Fibroblast of lung (primary cell): ENCODE data around the gene RETREG1. TPM values are rescaled to one million over a fixed set of nuclear protein-coding genes. Genes with fewer than 3 reads are reported as not detected.
"Not testable (repeated sequence)": the region's sequence is repeated elsewhere in the genome, so short reads cannot be mapped to it uniquely, and the experiment has no call there.

ENCODE experiments used
- DNase-seq, 2 donors: peaks; one replicate each; pipeline versions ENCODE4 v3.0.0 to v3.0.0-alpha.2; 2010; ENCODE audit warnings: low read depth in 2 of 2
- H2AFZ ChIP-seq: 2 replicates; pipeline ENCODE4 v1.5.1; 2012; ENCODE audit warnings: low read length, control low read depth, inconsistent platforms
- H3K27ac ChIP-seq: 2 replicates; pipeline ENCODE4 v1.5.1; 2011; ENCODE audit warnings: low read length, control low read depth; ENCODE audit not compliant: insufficient read depth
- H3K27me3 ChIP-seq: 2 replicates; pipeline ENCODE4 v1.5.1; 2011; ENCODE audit warnings: mild to moderate bottlenecking, low read length; ENCODE audit not compliant: control insufficient read depth, insufficient read depth
- H3K36me3 ChIP-seq: 2 replicates; pipeline ENCODE4 v1.5.1; 2011; ENCODE audit warnings: low read length; ENCODE audit not compliant: control insufficient read depth, insufficient read depth
- H3K4me1 ChIP-seq: 2 replicates; pipeline ENCODE4 v1.5.1; 2011; ENCODE audit warnings: low read length; ENCODE audit not compliant: control insufficient read depth, insufficient read depth; ENCODE audit errors: extremely low read depth
- H3K4me2 ChIP-seq: 2 replicates; pipeline ENCODE4 v1.5.1; 2011; ENCODE audit warnings: low read length, control low read depth; ENCODE audit not compliant: insufficient read depth; ENCODE audit errors: extremely low read depth
- H3K4me3 ChIP-seq, 4 experiments: fragments of 200-600 bp in 1 of 4; sonication (generic) in 1 of 4; replicated peaks in 1 of 4; 2 replicates each; pipeline ENCODE4 v1.5.1; 2011 to 2016; ENCODE audit warnings: low read length in 4 of 4, low read depth in 3 of 4, mild to moderate bottlenecking in 3 of 4, control low read depth in 2 of 4, inconsistent platforms in 1 of 4, mixed read lengths in 1 of 4; ENCODE audit not compliant: insufficient read depth in 1 of 4; ENCODE audit errors: control extremely low read depth in 1 of 4
- H3K79me2 ChIP-seq: 2 replicates; pipeline ENCODE4 v1.5.1; 2012; ENCODE audit warnings: mild to moderate bottlenecking, low read length, inconsistent platforms; ENCODE audit not compliant: control insufficient read depth, insufficient read depth
- H3K9ac ChIP-seq: 2 replicates; pipeline ENCODE4 v1.5.1; 2011; ENCODE audit warnings: mild to moderate bottlenecking, low read length, control low read depth; ENCODE audit not compliant: insufficient read depth
- H3K9me3 ChIP-seq: 2 replicates; pipeline ENCODE4 v1.5.1; 2012; ENCODE audit warnings: low read depth, low read length; ENCODE audit not compliant: control insufficient read depth, insufficient read depth
- H4K20me1 ChIP-seq: 2 replicates; pipeline ENCODE4 v1.5.1; 2011; ENCODE audit warnings: low read length; ENCODE audit not compliant: control insufficient read depth, insufficient read depth; ENCODE audit errors: extremely low read depth
- CTCF ChIP-seq, 2 donors: IDR thresholded peaks in 1 of 2; conservative IDR thresholded peaks in 1 of 2; 1 replicate in 1 of 2; 2 replicates in 1 of 2; pipeline ENCODE4 v1.5.1; 2011 to 2012; ENCODE audit warnings: low read length in 2 of 2, control low read depth in 1 of 2, inconsistent platforms in 1 of 2, low read depth in 1 of 2, mild to moderate bottlenecking in 1 of 2
- EZH2 ChIP-seq: IDR thresholded peaks from 2 replicates; pipeline ENCODE4 v1.5.1; 2012; ENCODE audit warnings: low read length, control low read depth, mild to moderate bottlenecking; ENCODE audit errors: missing control alignments
- polyA plus RNA-seq, 2 donors: library from polyadenylated mRNA; depleted of rRNA in 1 of 2; stranded (reverse) in 1 of 2; unstranded in 1 of 2; fragments of >200 nt; gene quantifications; 2 replicates each; pipeline ENCODE4 v1.2.1, GENCODE V29; 2011 to 2012; ENCODE audit warnings: missing spikeins in 1 of 2
- total RNA-seq: library from RNA; depleted of rRNA; stranded (reverse); fragments of >200 nt; gene quantifications from 2 replicates; pipeline ENCODE4 v1.2.1, GENCODE V29; 2014

RETREG1 gene
- total and polyA plus RNA-seq, 2 donors (not counting 1 experiment from before 2014, with no cell fraction given): 0.41 to 0.99 TPM

DNA sequence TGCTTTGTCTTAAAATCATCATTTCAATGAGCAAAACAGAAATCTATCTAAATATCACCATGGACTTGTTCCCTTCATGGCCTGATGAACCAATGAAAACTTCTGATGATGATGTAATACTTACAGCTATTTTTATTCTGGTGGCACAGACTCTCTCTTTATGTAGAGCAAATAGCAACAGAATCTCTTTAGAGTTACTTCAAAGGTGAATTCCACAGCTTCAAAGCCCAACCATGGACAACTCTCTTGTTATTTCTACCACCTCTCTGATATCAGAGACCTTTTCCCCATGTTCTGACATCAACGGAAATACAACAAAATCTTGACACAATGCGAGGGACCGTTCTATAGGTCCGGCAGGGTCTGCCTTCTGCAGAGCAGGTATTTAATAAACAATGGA, 70.1 kb downstream of the RETREG1 start:
- H2AFZ ChIP-seq: no peak overlapping the region
- H4K20me1 ChIP-seq: no peaks in the 10 kb centered on the region
- H3K36me3 ChIP-seq: no peaks in the 10 kb centered on the region
- H3K79me2 ChIP-seq: no peaks in the 10 kb centered on the region
- H3K27me3 ChIP-seq: no peaks in the 10 kb centered on the region
- H3K9ac ChIP-seq: no peak overlapping the region
- H3K4me2 ChIP-seq: no peak overlapping the region
- no peaks in the 10 kb centered on the region for H3K4me1 ChIP-seq
- no peak overlapping the region for H3K27ac ChIP-seq
- no peak for DNase-seq
- no peak for TF ChIP-seq CTCF (conservative IDR thresholded peaks at IDR 0.05 in 1 of 2, IDR thresholded peaks at IDR 0.05 in 1 of 2; ENCODE audit: low read depth in 1 of 2, low read length in 2 of 2)
- TF ChIP-seq EZH2: no peak
- H3K9me3 ChIP-seq: no peaks in the 10 kb centered on the region
- no peak overlapping the region for H3K4me3 ChIP-seq

DNA sequence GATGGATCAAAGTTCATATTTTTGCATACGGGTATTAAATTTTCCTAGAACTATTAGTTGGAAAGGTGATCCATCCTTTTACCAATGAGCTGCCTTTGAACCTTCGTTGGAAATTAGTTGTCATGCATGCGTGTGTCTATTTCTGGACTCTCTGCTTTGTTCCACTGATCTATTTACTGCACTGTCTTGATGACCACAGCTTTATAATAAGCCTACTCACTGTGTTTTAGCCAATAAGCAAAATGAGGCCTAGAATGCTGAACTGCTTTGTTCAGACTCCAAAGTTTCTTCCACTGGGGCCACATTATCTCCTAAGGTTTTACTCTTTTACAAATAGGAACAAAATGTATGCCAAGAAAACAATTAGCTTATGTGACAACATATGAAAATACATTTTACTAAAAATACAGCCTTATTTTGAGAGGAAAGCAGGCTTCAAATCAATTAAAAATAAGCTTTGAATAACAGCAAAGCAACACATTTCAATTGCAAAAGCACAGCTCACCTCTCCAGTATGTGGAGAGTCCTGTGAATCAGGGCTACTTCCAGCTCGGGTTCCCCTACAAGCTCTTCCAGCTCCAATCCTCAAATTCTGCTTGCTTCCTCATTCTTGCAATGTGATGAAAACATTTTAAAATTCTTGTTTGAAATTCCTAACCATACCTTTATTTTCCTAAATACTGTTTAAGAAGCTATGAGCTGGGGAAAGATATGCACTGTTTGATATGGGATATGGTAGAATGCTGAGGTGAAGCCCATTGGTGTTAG, 72.0 kb downstream of the RETREG1 start:
- H3K36me3 ChIP-seq: no peaks in the 10 kb centered on the region
- no peak overlapping the region for H3K27ac ChIP-seq
- H3K4me1 ChIP-seq: peaks cover 7% of the 10 kb centered on the region
- peak in 1 of 2 donors; percentile 48 for DNase-seq
- H3K4me2 ChIP-seq: no peak overlapping the region
- no peak overlapping the region for H3K9ac ChIP-seq
- H3K4me3 ChIP-seq: no peak overlapping the region
- no peaks in the 10 kb centered on the region for H3K9me3 ChIP-seq
- no peaks in the 10 kb centered on the region for H4K20me1 ChIP-seq
- H3K27me3 ChIP-seq: no peaks in the 10 kb centered on the region
- no peak overlapping the region for H2AFZ ChIP-seq
- TF ChIP-seq EZH2 (no peak), CTCF (conservative IDR thresholded peaks at IDR 0.05 in 1 of 2, IDR thresholded peaks at IDR 0.05 in 1 of 2; ENCODE audit: low read depth in 1 of 2, low read length in 2 of 2) (no peak)
- H3K79me2 ChIP-seq: no peaks in the 10 kb centered on the region

- peak; percentile 64 to 71 for DNase-seq
- H3K27me3 ChIP-seq, H3K36me3 ChIP-seq, H3K4me2 ChIP-seq, H3K4me3 ChIP-seq, H3K79me2 ChIP-seq, H3K9me3 ChIP-seq, H3K27ac ChIP-seq, H2AFZ ChIP-seq, H4K20me1 ChIP-seq, H3K9ac ChIP-seq: not testable (repeated sequence)
- peaks cover 13% of the 10 kb centered on the region for H3K4me1 ChIP-seq
Measured at GRCh38 chr5:16543206-16543605, 73.6 kb downstream of the RETREG1 start.
